Fibroblast of skin of right biceps (primary cell): ENCODE measurements around the gene FANCI.
A peak's percentile ranks its signal among the peaks of the same experiment; 100 is the strongest.

Experiments
- DNase-seq: peaks from one replicate; pipeline ENCODE4 v3.0.0-alpha.2; 2013

The FANCI gene

DNA sequence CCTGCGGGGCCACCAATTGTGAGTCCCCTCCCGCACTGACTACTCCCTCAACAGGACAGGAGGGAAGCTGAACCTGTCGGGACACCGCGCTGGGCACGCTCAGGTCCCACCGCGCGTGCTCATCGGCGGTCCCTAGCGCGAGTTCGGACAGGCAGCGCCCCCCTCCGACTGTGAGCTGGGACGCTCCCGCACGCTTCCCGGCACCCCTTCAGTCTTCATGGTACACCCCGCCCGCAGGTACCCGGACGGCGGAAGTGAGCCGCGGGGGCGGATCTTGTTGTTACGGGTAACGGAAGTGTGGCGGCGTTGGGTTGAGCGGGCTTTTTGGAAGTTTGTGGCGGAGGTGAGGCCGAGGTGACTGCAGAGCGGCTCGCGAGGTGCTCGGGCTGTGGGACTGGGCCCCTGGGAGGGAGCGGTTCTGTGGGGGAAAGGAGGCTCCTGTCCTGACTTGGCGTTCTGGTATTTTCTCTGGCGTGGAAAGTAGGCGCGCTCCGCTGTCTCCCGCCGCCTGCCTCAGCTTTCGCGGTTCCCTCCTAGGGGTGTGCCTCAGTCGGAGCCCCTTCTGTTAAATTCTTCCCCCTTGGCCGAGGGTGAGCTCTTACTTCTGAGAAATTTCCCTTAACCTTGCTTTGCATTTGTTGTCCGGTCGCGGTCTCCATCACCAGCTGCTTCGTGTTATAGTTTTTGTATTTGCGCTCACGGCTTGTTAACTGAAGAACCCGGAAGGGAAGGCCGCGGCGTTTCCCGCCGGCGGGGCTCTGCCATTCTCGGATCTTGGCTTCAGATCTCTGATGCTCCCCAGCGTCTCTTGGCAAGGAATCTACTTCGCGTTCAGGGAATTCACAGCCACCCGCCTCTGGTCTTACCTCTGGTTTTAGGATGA is at the start of gene FANCI:
TSS of gene FANCI (plus strand) at position 289 of the 883 bp plus-strand sequence. CDS start 3,669 bp downstream, outside the sequence.
- peak; percentile 93 for DNase-seq

DNA sequence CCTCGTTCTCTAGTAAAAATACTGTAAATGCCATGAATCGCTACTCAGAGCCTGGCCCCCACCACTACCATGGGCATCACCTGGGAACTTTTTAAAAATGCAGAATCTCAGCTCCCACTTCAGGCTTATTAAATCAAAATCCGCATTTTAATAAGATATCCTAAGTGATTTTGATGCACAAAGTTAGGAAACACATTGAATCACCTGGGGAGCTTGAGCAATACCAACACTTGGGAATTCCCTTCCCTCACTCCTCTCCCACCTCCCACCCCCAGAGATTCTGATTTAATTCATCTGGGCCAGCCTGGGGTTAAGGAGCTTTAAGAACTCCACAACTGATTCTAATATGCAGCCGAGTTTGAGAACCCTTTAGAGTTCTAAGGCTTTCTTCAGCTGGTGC is 49.2 kb upstream of the FANCI start:
- no peak for DNase-seq

DNA sequence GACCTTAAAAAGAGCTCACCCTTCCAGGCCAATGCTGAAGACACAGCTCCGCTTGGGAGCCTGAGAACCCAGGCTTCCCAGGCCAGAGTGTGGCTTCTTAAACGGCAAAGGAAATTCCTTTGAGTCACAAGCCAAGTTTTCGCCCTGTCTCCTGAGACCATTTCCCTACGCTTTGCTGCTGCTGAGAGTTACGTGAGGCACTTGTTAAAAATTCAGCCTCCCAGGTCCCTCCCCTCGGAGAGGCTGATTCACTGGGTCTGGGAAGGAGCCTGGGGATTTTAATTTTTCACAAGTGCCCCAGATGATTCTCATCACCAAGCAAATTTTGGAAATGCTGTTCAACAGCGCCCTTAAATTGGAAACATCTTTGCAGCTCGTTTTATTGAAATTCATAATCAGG is 47.9 kb upstream of the FANCI start:
- peak; percentile 78 for DNase-seq

DNA sequence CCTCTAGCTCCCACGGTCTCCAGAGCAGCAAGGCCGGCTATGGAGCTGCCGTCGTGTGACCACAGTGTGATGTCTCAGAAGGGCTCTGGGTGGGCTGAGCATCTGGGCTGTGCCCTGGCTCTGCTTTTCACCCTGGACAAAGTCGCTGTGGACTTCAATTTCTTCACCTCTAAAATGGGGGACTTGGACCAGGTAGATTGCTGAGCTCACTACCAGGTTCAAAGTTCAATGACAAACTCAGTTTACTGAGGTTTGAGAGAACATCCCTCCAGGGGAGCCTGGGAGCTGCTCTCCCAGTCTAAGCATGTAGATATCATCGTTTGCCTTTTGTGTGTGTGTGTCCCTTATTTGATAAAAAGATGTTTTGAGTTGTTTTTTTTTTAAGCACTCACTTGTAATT is 47.5 kb upstream of the FANCI start:
- no peak for DNase-seq

DNA sequence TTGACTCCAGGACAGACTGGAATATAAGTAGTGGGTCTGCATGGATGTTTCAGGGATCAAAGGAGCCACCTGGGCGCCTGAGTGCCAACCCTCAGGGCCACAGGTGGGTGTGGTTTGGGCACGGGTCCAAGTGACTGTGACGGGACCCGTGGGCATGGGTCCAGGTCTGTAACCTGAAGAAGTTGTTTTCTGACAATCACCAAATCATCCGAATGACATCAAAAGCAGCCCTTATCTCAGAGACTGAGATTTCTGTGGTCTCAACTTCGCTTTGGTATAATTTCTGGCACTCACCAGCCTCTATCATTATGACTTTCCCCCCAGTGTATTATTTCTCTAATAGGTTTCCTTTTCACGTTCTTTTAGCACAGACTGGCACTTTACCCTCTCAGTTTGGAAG is 46.8 kb upstream of the FANCI start:
- no peak for DNase-seq

DNA sequence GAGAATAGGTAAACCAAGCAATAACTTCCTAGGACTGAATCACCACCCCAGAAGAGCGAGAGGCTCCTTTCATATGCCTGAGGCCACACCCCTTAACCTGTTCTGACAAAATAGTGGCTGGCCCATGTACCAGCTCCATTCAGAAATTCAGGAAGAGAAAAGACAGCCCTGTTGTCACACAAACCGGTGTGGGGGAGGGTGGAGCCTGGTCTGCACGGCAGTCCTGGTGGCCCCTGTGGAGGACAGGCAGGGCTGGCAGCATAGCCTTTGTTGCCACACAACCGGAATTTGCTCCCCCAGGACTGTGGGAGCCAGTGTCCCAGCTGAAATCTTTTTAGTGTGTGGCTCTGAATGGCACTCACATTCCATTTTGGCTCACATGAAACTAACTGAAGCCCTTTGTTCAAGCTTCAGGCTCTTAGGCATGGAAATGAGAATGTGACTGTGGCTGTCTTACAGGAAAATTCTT is 46.2 kb upstream of the FANCI start:
- DNase-seq, result no peak

DNA sequence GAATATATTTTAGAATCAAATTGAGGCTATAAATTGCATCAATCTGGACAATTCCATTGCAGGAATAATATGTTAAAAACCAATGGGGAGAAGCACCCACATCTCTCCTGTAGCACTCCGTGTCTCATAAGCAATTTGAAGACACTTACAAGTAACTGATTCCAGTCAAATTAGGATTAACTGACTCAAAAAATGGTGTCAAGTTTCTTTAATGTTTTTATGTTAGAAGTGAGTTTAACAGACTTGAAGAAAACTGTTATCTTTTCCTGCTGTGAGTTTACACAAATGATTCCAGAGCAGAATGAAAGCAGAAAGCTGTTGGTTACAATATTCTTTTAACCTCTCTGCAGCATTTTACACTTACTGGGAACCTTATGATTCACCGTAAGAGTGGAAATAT is 45.6 kb upstream of the FANCI start:
- no peak for DNase-seq

DNA sequence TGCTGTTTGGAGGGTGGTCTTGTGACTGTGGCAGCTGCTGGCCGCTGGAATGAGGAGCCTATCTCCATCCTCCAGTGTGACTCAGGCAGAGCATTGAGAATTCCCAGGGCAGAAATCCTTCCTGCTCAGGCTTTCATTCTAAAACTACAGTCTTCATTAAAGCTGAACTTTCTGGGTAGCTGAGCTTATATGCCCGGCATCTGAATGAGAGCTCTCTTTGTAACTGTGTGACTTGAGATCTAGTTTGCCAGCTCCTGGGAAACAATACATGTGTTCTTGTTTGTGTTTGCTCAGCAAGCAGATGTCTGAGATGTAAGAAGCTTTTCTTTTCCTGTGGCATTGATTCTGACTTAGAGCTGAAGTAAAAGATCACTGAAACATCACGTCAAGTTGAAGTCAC is 44.8 kb upstream of the FANCI start:
- no peak for DNase-seq

DNA sequence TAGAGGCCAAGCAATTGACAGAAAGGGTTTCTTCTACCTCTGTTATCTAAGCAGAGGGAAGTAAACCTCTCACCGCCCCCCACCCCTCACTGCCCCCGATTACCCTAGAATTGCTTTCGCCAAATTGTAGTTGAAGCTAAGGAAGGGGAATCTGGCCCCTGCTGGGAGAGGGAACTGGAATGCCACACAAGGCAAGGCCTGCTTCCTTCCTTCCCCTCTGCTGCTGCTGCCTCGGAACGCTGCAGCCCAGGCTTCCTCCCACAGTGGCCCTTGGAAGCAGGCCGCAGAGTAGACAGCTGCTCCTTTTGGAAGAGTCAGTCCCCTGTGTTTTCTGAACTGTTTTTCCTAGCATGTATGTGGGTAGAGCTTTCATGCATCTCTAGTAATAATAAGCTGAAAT is 44.0 kb upstream of the FANCI start:
- DNase-seq, result no peak

DNA sequence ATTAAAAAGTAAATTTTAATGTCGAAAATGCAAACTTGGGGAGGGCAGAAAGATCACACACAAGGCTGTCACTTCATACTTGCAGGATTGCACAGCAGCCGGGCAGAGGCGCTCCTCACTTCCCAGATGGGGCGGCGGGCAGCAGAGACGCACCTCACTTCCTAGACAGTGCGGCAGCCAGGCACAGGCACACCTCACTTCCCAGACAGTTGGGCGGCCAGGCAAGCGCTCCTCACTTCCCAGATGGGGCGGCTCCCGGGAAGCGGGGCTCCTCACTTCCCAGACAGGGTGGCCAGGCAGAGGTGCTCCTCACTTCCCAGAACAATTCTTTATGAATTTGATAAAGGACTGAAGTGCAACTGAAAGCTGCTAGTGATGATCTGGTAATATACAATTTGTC is 43.6 kb upstream of the FANCI start:
- no peak for DNase-seq

DNA sequence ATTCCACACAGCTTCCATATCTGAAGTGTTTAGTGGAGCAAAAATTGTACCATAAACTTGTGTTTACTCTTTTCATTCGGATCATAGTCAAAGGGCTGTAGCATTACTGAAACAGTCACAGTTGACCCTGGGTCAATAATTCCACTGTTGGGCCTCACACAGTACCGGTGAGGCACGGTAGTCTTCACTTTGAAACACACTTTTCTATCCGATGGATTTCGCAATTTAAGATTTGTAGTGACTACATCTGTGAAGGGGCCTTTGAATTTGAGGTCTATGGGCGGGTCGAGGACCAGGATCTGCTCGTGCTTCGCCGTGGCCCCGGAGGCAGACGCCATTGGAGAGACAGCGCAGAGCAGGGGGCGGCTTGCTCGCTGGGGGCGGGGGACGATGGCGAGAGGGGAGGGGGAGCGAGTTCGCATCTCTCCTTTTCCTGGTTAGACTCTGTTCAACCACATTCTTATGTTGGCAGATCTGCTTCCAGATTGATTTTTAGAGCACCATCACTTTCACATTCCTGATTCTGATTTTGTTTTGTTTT is 42.2 kb upstream of the FANCI start:
- DNase-seq, result no peak

DNA sequence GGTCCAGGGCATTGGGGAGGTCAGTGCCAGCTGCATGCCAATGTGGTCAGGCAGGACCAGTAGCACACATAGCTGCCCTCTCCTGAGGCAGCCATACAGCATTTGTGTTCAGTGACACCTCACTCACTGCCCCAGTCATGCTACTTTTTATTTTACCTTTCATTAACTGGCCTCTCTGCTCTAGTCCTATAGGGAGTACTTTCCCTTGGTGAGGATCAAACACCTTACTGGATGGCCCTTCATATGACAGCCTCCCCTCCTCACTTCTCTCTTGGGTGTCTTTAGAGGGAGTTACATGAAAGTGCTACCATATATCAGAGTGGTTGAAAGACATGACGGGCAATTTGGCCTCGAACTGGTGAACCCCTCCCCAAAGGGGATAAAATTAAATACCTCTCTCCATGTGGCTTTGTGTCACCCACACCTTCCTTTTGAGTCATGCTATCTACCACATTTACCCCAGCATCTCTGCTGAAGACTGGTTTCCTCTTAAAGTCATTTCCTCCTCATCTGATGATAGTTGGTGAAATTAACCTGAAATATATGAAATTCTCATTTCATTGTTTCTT is 40.0 kb upstream of the FANCI start:
- DNase-seq, result no peak

DNA sequence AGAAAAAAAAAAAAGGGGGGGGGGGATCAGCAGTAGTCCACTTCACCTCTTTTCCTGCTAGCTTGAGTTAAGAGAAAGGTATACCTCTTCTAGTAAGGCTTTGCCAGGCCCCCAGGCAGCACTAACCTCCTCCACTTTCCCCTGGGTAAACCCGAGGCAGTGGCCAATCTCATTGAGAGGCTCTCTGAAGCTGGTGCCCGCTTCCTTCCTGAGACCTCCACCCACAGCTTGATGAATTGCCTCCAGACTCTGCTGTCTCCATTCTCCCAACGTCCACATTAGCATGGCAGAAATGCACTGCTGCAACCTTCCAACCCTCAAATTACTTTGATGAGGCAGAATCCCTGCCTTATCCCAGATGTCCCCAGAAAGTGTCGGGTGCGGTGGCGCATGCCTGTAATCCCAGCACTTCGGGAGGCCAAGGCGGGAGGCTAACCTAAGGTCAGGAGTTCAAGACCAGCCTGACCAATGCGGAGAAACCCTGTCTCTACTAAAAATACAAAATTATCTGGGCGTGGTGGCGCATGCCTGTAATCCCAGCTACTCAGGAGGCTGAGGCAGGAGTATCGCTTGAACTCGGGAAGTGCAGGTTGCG is 37.7 kb upstream of the FANCI start:
- DNase-seq, result no peak

DNA sequence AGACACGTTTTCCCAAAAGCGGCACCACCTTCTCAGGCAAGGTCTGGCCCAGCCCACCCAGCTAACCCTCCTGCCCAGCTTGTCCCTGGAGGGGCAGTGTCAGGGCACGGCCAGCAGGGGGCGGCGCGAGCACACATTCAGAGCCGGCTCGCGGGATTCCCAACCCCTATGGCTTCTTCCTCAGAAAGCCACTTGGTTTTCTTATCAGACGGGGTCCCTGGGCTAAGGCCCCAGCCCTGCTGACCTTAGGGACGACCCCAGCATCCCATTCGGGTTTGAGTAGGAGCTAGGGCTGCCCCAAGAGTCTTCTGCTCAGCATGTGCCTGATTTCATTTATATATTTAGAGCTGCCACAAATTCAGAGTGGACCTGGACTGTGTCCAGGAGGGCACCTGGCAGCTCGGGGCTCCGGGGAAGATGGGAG is 36.9 kb upstream of the FANCI start:
- DNase-seq, result peak; percentile 64

DNA sequence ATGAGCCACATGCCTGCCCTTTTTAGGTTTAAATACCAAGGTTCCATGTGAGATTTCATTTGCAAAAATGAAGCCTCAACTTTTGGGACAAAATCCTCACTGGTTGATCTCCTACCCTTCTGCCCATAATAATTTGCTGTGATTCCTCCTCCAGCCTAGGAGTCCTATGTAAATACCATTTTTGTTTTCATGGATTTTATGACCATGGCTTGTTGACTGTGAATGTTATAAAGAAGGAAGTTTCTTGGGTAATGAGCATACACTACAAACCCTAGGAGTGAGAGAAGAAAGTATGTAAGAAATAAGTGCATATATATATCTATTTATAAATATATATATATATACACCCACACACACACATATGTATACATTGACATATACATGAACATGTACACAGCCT is 35.5 kb upstream of the FANCI start:
- no peak for DNase-seq

DNA sequence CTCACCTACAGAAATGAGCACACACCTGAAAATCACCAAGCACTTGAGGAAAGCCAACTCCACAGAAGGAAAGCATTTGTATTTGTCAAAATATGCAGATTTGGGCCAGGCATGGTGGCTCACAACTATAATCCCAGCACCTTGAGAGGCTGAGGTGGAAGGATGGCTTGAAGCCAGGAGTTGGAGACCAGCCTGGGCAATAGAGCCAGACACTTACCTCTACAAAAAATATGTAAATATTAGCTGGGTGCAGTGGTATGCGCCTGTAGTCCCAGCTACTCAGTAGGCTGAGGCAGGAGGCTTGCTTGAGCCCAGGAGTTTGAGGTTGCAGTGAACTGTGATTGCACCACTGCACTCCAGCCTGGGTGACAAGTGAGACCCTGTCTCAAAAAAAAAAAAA is 34.7 kb upstream of the FANCI start:
- no peak for DNase-seq

DNA sequence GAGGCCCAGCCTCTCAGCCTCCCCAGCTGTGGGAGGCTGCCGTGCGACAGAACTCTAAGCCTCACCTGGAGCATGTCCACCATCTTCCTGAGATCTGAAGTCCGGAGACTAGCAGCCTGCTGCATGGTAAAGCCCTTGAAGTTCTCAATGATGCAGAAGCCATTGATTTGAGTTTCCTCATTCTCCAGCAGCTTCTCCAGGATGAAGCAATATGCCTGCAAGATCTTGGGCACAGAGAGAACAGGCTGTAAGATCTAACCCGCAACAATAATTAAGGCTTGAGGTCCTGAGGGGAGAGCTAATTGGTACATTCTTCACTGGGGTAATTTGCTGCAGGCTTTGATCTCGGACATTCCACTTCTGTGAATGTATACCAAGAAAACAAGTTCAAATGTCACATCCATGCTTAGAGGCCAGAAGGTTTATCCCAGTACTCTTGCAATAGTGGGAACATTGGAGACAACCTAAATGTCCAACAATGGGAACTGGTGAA is 32.1 kb upstream of the FANCI start:
- DNase-seq, result no peak

DNA sequence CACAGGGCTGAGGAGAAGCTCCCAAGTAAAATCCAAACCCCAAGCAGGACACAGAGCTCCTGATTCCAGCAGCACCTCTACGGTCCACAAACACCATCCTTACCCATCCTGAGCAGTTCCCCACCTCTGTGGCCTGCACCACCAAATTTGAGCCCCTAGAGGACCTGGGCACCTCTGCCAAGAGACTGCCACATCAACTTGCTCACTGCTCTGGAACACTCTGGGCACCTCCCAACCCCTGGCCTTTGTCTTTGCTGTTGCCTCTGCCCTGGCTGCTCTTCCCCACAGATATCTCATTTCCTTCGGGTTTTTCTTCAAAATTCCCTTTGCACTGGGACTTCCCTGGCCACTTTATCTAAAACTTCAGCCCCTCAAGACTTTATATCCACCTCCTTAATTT is 28.2 kb upstream of the FANCI start:
- DNase-seq, result no peak

DNA sequence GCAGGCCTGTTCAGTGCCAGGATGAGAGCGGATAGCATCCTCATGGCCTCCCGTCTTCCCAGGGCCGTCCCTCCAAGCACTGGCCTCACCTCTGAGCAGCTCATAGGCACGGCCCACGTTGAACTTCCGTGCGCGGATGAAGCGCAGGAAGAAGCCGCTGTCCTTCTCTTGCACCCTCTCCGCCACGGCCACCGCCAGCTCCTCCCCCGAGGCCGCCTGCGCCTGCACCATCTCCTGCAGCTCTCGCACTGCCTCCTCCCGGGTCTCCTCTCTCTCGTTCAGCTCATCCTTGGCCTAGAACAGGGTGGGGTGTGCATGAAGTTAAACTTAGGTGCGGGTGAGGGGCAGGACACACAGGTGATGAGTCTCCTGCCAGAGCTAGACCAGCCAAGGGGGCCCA is 26.7 kb upstream of the FANCI start:
- no peak for DNase-seq

DNA sequence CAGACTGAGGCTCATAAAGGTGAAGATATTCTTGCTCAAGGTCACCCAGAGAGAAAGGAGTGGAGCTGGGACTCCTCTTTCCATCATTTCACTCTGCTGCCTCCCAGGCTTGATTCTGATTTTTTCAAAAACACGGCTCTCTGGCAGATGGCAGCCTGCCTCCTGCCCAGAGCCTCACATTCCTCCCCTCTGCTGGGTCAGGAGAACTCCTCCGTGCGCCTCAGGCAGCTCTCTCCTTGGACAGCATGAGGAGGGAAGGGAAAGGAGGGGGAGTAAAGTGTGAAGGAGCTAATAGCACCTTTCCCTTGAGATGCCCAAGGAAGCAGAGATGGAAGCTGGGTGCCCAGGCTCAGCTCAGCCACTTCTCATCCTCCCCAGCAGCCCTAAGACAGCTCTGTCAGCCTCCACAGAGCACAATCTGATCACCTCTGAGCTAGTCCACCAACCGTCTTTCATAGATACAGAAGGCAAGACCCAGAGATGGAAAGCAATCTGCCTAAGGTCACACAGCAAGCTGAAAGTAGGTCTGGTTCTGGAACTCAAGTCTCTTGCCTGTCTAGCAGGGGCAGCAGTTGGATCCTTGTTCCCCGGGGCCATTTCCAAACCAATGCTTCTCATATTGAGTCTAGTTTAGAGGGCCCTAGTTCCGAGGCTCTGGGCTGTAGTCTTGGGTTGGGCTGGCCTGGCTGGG is 25.9 kb upstream of the FANCI start:
- DNase-seq, result no peak

DNA sequence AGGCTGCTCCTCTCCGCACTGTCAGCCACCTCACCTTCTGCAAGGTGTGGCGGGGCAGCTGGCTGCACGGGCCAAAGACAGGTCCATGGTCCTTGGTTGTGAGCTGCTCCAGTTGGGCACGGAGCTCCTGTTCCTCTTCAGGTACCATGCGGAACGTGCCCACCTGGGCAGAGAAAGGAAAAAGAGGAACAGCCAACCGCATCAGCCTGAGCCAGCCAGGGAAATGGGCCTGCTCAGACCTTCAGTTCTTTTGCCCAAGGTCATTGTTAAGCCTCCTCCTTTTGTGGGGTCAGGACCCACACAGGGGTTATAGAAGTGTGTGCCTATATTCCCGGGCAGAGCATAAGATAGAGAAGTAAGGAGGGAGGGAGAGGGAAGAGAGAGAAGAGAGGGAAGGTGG is 25.2 kb upstream of the FANCI start:
- DNase-seq, result no peak

DNA sequence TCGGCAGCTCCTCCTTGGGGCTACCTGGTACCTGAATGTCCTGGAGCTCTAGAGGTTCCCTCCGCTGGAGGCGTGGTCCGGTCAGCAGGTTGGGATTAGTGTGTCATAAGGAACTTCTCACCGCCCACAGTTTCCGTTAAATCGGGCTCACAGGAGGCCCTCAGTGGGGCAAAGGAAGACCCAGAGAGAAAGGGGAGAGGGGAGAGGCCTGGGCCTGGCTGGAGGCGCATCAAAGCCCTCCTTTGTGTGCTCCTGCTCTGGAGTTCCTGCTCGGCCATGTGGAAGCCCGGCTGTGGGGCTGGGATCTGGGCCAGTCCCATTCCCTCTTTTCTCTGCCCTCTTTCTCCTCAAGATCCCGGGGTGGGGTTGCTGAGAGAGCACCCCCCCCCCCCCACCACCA is 22.2 kb upstream of the FANCI start, which contains the start of gene RLBP1:
TSS of gene RLBP1 (minus strand) at position 37 of the 400 bp plus-strand sequence. CDS start 2,604 bp downstream, outside the sequence.
- DNase-seq, result no peak

DNA sequence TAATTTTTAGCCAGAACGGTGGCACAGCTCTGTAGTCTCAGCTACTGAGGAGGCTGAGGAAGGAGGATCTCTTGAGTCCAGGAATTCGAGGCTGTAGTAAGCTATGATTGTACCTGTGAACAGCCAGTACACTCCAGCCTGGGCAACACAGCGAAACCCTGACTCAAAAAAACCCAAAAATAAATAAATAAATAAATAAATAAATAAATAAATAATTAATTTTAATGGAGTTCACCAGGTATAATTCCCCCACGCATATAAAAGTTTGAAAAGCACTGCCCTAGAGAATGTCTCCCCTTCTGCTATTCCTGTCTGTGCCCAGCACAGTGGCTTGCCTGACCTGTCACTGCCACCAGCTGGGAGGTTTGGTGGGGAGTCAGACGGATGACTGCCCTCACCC is 18.2 kb upstream of the FANCI start:
- no peak for DNase-seq
